ENCODE data around the gene EMID1. TPM values are rescaled to one million over a fixed set of nuclear protein-coding genes. Genes with fewer than 3 reads are reported as not detected.

Gene EMID1
- total and polyA plus RNA-seq, 10 donors: 18.5 to 90.3 (median 61.2) TPM

- peaks cover 47 to 77% (median 62%) of the 10 kb centered on the region in 6 donors for H3K4me1 ChIP-seq
- H3K9me3 ChIP-seq: no peaks in the 10 kb centered on the region
- TF ChIP-seq POLR2A (IDR thresholded peaks at IDR 0.05): peak in 2 of 3 donors; percentile 64 to 68
- peak; percentile 94 to 97 (median 96) for TF ChIP-seq POLR2AphosphoS5 (IDR thresholded peaks at IDR 0.05)
- TF ChIP-seq, protein P1, sequence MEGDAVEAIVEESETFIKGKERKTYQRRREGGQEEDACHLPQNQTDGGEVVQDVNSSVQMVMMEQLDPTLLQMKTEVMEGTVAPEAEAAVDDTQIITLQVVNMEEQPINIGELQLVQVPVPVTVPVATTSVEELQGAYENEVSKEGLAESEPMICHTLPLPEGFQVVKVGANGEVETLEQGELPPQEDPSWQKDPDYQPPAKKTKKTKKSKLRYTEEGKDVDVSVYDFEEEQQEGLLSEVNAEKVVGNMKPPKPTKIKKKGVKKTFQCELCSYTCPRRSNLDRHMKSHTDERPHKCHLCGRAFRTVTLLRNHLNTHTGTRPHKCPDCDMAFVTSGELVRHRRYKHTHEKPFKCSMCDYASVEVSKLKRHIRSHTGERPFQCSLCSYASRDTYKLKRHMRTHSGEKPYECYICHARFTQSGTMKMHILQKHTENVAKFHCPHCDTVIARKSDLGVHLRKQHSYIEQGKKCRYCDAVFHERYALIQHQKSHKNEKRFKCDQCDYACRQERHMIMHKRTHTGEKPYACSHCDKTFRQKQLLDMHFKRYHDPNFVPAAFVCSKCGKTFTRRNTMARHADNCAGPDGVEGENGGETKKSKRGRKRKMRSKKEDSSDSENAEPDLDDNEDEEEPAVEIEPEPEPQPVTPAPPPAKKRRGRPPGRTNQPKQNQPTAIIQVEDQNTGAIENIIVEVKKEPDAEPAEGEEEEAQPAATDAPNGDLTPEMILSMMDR (IDR thresholded peaks at IDR 0.05 in 8 of 11, conservative IDR thresholded peaks at IDR 0.05 in 3 of 11): peak in 1 of 11 experiments; percentile 22
- H3K27me3 ChIP-seq (replicated peaks in 1 of 7): no peaks in the 10 kb centered on the region
- H3K4me3 ChIP-seq: peak within 1 kb of the TSS; percentile 80 to 99 (median 96)
- peak within 1 kb of the TSS; percentile 98 to 100 (median 99) for H3K27ac ChIP-seq
- DNase-seq: peak; percentile 97
- intact Hi-C loops (cut with DNase I; ENCODE audit: low total_unique reads): no loop called here
- 0 to 1% (median 0%) methylated on average over 54 to 67 of the region's 67 CpGs for WGBS, 5 donors
- H3K36me3 ChIP-seq: peaks cover 0 to 54% (median 10%) of the 10 kb centered on the region in 6 donors
These were observed 62.3 kb downstream of the EMID1 start, which contains the start of the genes EWSR1 and RHBDD3 for GRCh38 chr22:29267858-29268510. TSS of gene EWSR1 (plus strand) at chr22:29268268. CDS start at chr22:29268337, 69 bp downstream. TSS of gene RHBDD3 (minus strand) at chr22:29267981. CDS start at chr22:29265626, 2,355 bp downstream.

DNA sequence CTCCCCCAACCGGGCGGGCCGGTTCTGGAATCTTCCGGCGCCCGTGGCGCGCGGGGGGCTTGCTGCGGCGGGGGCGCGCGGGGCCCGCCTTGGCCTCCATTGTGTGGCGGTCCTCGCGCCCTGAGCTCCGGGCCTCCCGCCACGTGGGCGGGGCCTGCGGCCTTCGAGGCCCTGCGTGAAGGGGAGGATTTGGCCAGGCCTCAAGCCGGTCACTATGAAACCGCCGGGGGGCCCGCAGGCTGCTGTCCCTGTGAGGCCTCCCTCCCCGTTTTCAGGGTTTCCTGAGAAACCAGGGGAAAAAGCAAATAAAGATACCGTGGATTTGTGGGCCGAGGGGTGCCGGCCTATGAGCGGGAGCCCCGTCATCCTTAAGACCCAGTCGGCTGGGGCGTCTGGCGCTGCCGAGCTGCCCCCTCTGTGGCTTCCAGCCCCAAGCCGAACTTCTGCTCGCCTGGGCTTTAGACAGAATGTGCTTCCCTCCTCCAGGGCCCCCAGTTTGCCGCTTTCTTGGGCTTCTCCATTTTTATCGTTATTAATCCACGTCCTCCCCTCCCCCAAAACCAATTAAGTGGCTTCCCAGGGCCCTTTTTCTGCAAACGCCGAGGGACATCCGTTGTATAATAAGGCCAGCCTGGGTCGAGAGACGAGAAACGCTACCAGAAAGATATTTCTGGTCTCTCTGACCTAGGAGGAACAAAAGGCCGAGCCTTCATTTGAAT lies 63.0 kb downstream of the EMID1 start:
- peaks cover 51 to 80% (median 68%) of the 10 kb centered on the region in 6 donors for H3K4me1 ChIP-seq
- H3K27me3 ChIP-seq (replicated peaks in 1 of 7): no peaks in the 10 kb centered on the region
- H3K4me3 ChIP-seq: peak overlapping the region; percentile 80 to 99 (median 96)
- intact Hi-C loops (cut with DNase I; ENCODE audit: low total_unique reads): no loop called here
- TF ChIP-seq, protein P1 (IDR thresholded peaks at IDR 0.05 in 8 of 11, conservative IDR thresholded peaks at IDR 0.05 in 3 of 11): no peak
- TF ChIP-seq POLR2A (IDR thresholded peaks at IDR 0.05): no peak
- no peak for TF ChIP-seq POLR2AphosphoS5 (IDR thresholded peaks at IDR 0.05)
- peaks cover 0 to 55% (median 17%) of the 10 kb centered on the region in 6 donors for H3K36me3 ChIP-seq
- H3K9me3 ChIP-seq: no peaks in the 10 kb centered on the region
- 0 to 1% (median 0%) methylated on average over 34 to 51 of the region's 51 CpGs for WGBS, 5 donors
- no peak for DNase-seq
- peak overlapping the region; percentile 98 to 100 (median 99) for H3K27ac ChIP-seq

- 1 to 2% (median 1%) methylated on average over 14 of the region's 14 CpGs for WGBS, 5 donors
- no peaks in the 10 kb centered on the region for H3K27me3 ChIP-seq (replicated peaks in 1 of 7)
- no peaks in the 10 kb centered on the region for H3K9me3 ChIP-seq
- TF ChIP-seq POLR2A (IDR thresholded peaks at IDR 0.05) (no peak), POLR2AphosphoS5 (IDR thresholded peaks at IDR 0.05) (no peak)
- TF ChIP-seq, protein P1 (IDR thresholded peaks at IDR 0.05 in 8 of 11, conservative IDR thresholded peaks at IDR 0.05 in 3 of 11): no peak
- H3K4me3 ChIP-seq: peak overlapping the region; percentile 80 to 99 (median 96)
- H3K27ac ChIP-seq: peak overlapping the region; percentile 98 to 100 (median 99)
- peaks cover 0 to 55% (median 23%) of the 10 kb centered on the region in 6 donors for H3K36me3 ChIP-seq
- no peak for DNase-seq
- H3K4me1 ChIP-seq: peaks cover 51 to 80% (median 72%) of the 10 kb centered on the region in 6 donors
- intact Hi-C loops (cut with DNase I; ENCODE audit: low total_unique reads): no loop called here
These were observed 63.5 kb downstream of the EMID1 start for GRCh38 chr22:29269230-29269604.

All from spleen (tissue), 11 donors.